GM20000 (cell line): ENCODE results near the gene BCL2L2.
A peak's percentile ranks its signal among the peaks of the same experiment; 100 is the strongest.

ENCODE experiments used
- DNase-seq: peaks from one replicate; pipeline ENCODE4 v3.0.0; 2012; ENCODE audit warnings: low spot score
- CTCF ChIP-seq: IDR thresholded peaks from 2 replicates; pipeline ENCODE4 v1.5.1; 2012; ENCODE audit warnings: mild to moderate bottlenecking, control low read depth; ENCODE audit errors: extremely low read depth, missing control alignments

Gene BCL2L2

GRCh38 chr14:23344481-23344880 lies 37.8 kb downstream of the BCL2L2 start:
- TF ChIP-seq CTCF: no peak
- DNase-seq: no peak

GRCh38 chr14:23345987-23346692 lies 39.5 kb downstream of the BCL2L2 start:
- no peak for TF ChIP-seq CTCF
- no peak for DNase-seq

- DNase-seq: no peak
- no peak for TF ChIP-seq CTCF
These were observed 40.2 kb downstream of the BCL2L2 start for GRCh38 chr14:23346693-23347405.

- TF ChIP-seq CTCF: no peak
- peak; percentile 22 for DNase-seq
These were observed 41.0 kb downstream of the BCL2L2 start for GRCh38 chr14:23347406-23348296.

GRCh38 chr14:23348297-23348655 lies 41.6 kb downstream of the BCL2L2 start:
- DNase-seq: peak; percentile 13
- no peak for TF ChIP-seq CTCF

- DNase-seq: peak; percentile 30
- no peak for TF ChIP-seq CTCF
These were observed 42.7 kb downstream of the BCL2L2 start for GRCh38 chr14:23349156-23349845.
